Cardiac fibroblast (primary cell): Measurements from ENCODE around the gene TRIM39.
"Not testable (repeated sequence)": the region's sequence is repeated elsewhere in the genome, so short reads cannot be mapped to it uniquely, and the experiment has no call there.

Source experiments
- DNase-seq, 2 donors: peaks; one replicate each; pipeline versions ENCODE4 v3.0.0 to v3.0.0-alpha.2; 2010; ENCODE audit warnings: low read depth in 2 of 2
- H3K4me3 ChIP-seq, 2 donors: replicated peaks in 1 of 2; 1 replicate in 1 of 2; 2 replicates in 1 of 2; pipeline ENCODE4 v1.5.1; 2011; ENCODE audit warnings: low read depth in 2 of 2, low read length in 2 of 2, mild to moderate bottlenecking in 2 of 2, moderate library complexity in 1 of 2
- CTCF ChIP-seq: IDR thresholded peaks from one replicate; pipeline ENCODE4 v1.5.1; 2011; ENCODE audit warnings: low read depth, mild to moderate bottlenecking, low read length, inconsistent platforms

TRIM39 gene

GRCh38 chr6:30326526-30327231 is at the start of gene TRIM39:
TSS of gene TRIM39 (plus strand) at chr6:30326927. CDS start at chr6:30329318, 2,391 bp downstream.
- H3K4me3 ChIP-seq, result peak within 1 kb of the TSS; percentile 84 to 91
- TF ChIP-seq CTCF, result no peak
- peak; percentile 78 to 87 for DNase-seq

DNA sequence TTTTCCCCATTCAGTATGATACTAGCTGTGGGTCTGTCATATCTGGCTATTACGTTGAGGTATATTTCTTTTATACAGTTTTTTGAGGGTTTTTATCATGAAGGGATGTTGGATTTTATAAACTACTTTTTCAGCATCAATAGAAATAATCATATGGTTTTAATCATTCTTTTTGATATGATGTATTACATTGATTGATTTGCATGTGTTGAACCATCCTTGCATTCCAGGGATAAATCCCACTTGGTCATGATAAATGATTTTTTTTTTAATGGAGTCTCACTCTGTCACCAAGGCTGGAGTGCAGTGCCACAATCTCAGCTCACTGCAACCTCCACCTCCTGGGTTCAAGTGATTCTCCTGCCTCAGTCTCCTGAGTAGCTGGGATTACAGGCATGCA is 45.7 kb upstream of the TRIM39 start:
- not testable (repeated sequence) for H3K4me3 ChIP-seq
- peak in 1 of 2 donors; percentile 30 for DNase-seq

DNA sequence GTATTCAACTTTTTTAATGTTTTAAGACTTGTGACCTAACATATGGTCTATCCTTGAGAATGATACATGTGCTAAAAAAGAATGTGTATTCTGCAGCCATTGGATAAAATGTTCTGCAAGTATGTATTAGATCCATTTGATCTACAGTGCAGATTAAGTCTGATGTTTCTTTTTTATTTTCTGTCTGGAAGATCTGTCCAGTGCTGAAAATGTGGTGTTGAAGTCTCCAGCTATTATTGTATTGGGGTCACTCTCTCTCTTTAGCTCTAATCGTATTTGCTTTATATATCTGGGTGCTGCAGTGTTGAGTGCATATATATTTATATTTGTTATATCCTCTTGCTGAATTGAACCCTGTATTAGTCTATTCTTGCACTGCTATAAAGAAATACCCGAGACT is 44.2 kb upstream of the TRIM39 start:
- DNase-seq, result no peak
- TF ChIP-seq CTCF, result no peak
- H3K4me3 ChIP-seq, result no peak overlapping the region

GRCh38 chr6:30283761-30284160 is 43.0 kb upstream of the TRIM39 start:
- TF ChIP-seq CTCF, result no peak
- peak in 1 of 2 donors; percentile 16 for DNase-seq
- no peak overlapping the region for H3K4me3 ChIP-seq

DNA sequence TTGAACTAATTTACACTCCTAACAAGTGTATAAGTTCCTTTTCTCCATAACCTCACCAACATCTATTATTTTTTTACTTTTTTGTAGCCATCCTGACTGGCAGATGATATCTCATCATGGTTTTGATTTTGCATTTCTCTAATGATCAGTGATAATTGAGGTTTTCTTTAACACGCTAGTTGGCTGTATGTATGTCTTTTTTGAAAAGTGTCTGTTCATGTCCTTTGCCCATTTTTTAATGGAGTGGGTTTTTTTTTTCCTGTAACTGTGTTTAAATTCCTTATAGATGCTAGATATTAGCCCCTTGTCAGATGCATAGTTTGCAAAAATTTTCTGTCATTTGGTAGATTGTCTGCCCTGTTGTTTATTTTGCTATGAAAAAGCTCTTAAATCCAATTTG is 39.6 kb upstream of the TRIM39 start:
- no peak overlapping the region for H3K4me3 ChIP-seq
- TF ChIP-seq CTCF, result no peak
- no peak for DNase-seq

GRCh38 chr6:30295837-30296236 is 30.9 kb upstream of the TRIM39 start:
- TF ChIP-seq CTCF, result no peak
- no peak overlapping the region for H3K4me3 ChIP-seq
- no peak for DNase-seq

DNA sequence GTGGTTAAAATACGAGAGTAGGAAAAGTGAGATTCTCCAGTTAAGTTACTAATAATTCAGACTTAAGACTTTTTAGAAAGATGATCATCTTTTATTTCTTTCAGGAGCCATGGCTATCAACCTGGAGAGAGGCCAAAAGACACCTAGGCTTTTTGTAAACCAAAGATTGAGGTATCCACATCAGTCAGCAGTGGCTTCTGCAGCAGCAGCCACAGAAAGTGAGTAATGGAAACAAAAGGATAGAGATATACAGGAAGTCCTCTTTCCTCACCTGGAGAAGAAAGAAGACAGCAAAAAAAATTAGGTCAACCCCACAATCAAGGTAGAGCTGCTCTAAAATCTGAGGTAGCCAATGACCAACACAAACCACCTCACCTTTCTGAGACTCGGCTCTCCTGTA is 22.7 kb upstream of the TRIM39 start:
- TF ChIP-seq CTCF, result no peak
- H3K4me3 ChIP-seq, result no peak overlapping the region
- DNase-seq, result no peak
